ENCODE results near the gene FBXO40.

DNA sequence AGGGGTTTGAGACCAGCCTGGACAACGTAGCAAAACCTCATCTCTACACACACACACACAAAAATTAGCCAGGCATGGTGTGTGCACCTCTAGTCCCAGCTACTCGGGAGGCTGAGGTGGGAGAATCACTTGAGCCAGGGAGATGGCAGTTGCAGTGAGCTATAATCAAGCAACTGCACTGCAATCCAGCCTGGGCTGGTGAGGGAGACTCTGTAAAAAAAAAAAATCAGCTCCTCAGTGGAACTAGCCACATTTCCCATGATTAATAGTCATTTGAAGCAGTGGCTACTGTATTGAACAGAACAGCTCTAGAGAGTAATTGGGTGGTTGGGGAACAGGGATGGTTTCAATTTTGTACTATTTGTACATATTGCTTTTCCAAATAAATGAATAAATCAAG lies 11.5 kb upstream of the FBXO40 start:
- TF ChIP-seq EZH2 (IDR thresholded peaks at IDR 0.05; ENCODE audit: borderline replicate concordance, low read depth, low read length), result no peak
- TF ChIP-seq TGIF2 (CRISPR knock-in tag; IDR thresholded peaks at IDR 0.05), result no peak
- TF ChIP-seq PHTF2 (CRISPR knock-in tag; IDR thresholded peaks at IDR 0.05), result no peak
- TF ChIP-seq FOXK2 (conservative IDR thresholded peaks at IDR 0.05 in 1 of 2, IDR thresholded peaks at IDR 0.05 in 1 of 2; ENCODE audit: low read depth in 2 of 2), result no peak
